GM21717 (cell line): ENCODE data around the gene FGF11.

Experiments
- ATAC-seq: cut with Tn5 transposase; IDR thresholded peaks from one replicate; pipeline ENCODE4 v1.9.1; 2021; ENCODE audit warnings: mild to moderate bottlenecking, moderate library complexity; ENCODE audit not compliant: unreplicated experiment

FGF11 gene

GRCh38 chr17:7439462-7440112, at the start of gene FGF11:
Gene FGF11, plus strand, starts transcription at chr17:7439512. Its CDS starts 109 bp downstream, at chr17:7439621.
- no peak for ATAC-seq

GRCh38 chr17:7389924-7390910, 49.1 kb upstream of the FGF11 start:
- ATAC-seq: no peak

- no peak for ATAC-seq
Observed at GRCh38 chr17:7391307-7391706, 48.0 kb upstream of the FGF11 start.

DNA sequence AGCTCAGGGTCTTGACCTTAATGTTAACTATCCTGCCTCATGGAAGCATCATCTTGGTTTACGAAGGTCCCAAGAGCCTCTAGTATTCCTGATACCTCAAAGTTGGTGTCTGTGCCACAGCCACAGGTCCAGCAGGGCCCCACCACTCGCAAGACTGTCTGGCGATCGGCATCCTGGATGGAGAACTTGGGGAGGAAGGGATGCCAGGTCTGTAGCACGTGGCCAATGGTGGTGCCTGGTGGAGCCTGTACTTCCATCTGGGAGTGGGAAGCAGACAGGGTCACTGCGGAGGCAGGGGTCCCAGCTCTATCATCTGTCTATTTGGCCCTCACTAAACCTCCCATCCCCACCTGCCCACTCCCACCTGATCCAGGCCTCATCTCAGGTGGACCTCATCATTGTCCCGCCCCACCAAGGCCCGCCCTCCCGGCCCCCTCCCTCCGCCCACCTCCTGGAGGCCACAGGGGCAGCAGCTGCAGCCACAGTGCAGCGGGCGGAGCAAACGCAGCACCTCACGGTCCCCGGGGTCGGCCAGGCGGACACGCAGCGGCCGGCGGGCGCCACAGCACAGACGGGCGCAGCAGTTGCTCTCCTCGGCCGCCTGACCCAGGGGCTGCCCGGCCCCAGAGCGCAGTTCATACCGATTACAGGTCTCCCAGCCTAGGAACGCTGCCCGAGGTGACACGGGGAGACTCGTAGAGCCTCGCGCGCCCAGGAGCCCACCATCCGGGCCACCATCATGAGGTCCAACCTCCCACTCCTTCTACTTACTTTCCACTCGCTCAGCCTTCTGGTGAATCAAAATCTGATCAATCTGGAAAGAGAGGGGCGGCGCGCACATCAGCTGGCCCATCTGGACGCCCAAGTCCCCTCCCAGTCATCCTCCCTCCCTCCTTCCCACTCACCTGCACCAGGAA, 46.4 kb upstream of the FGF11 start:
- ATAC-seq: no peak

- ATAC-seq: peak; percentile 38
Observed at GRCh38 chr17:7393613-7394451, 45.5 kb upstream of the FGF11 start.

- peak; percentile 66 for ATAC-seq
Observed at GRCh38 chr17:7394452-7395191, 44.7 kb upstream of the FGF11 start, which contains the start of gene PLSCR3. Gene PLSCR3, minus strand, starts transcription at chr17:7394525. Its CDS starts 415 bp downstream, at chr17:7394110.

DNA sequence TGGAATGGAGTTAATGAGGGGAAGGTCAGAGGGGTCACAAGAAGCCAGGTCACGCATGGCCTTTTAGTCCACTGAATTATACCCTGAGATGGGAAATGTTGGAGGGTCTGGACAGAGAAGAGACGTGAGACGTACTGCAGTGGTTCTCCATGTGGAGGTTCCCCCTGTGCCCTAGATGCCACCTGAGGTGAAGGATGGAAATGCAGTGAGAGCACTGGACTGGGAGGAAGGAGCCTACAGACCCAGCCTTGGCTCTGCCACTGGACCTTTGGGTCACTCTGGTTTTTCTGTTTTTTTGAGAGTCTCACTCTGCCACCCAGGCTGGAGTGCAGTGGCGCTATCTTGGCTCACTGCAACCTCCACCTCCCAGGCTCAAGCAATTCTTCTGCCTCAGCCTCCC, 43.2 kb upstream of the FGF11 start:
- ATAC-seq: no peak

GRCh38 chr17:7398612-7399011, 40.7 kb upstream of the FGF11 start:
- ATAC-seq: no peak

DNA sequence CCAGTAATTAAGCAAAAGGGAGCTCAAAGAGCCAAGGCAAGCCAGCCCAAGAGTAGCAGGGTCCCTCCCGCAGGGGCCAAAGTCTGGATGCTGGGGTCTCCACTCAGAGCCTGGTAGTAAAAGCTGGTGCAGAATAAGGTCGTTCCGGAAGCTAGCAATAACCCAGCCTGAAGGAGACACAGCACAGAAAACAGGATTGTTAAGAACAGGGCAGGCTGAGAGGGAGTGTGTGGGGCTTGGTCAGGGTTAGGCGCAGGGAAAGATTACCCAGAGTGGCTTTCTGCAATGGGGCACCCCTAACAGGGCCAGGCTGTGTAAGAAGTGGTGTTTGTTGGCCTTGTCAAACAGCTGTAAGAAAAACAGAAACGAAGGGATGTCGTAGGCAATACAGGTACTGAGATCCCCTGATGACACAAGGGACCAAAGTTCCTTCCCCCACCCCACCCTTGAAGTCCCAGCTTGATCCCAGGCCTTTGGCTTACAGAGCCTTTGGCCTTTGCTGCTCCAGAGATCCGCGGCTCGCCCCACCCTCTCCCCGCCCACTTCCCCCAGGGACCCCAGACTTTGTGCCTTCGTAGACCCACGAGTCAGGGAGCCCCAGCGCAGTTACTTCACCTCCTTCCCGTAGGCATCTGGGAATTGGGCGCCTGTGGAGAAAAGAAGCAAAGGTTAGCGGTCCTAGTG, 36.1 kb upstream of the FGF11 start:
- ATAC-seq: no peak

- ATAC-seq: no peak
Observed at GRCh38 chr17:7403727-7403976, 35.7 kb upstream of the FGF11 start.

- ATAC-seq: peak; percentile 75
Observed at GRCh38 chr17:7403977-7404736, 35.2 kb upstream of the FGF11 start, which contains the start of gene TMEM256. Gene TMEM256, minus strand, starts transcription at chr17:7404097. Its CDS starts 13 bp downstream, at chr17:7404084.

DNA sequence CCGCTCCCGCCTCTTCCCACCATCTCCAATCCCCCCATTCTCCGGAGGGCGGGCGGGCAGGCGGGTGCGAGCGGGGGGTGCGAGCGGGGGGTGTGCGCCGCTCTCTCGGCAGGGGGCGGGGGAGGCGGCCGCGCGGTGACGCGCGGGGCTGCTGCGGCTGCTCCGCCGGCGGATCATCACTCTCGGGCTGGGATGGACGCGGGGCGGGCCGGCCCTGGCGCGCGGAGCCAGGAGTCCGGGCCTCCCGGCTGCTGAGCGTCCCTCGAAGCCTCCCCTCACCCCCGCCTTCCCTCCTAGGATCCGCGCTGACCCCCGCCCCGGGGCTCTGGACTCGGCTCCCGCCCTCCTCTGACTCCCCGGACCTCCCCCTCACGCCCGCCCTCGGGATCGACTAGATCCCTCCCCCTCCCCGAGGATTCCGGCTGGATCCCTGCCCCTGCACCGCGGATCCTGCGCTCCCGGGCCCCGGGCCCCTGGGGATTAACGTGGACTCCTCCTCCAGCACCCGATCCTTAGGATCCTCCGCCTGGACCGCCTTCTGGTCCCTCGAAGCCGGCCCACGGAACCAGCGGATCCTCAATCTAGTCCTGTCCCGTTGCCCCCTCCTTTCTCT, 34.5 kb upstream of the FGF11 start:
- peak; percentile 7 for ATAC-seq

GRCh38 chr17:7405350-7406234, 33.7 kb upstream of the FGF11 start:
- no peak for ATAC-seq

DNA sequence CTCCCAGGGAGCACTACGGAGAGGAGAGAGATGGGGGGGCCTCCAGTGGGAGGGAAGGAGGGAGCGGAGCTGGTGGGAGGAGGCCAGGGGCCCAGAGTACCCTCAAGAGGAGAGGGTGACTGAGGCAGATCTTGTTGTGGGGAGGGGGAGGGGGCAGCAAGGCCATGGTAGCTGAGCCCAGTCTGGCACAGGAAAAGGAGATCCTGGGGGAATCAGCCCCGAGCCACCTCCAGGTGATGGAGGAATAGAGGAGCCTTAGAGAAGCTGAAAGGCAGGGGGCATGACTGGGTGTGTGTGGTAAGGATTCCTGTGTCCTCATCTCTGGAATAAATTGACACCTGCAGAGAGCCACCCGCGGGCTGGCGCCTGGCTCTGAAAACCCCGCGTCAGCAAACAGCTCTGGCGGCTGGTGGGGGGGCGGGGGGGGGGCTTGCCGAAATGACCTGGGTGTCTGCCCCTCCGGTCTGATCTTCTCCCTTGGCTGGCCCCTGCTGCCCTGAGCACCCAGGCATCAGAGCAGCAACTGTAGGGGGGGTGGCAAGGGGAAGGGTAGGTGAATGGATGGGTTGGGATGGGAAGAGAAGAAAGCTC, 33.0 kb upstream of the FGF11 start:
- ATAC-seq: no peak

DNA sequence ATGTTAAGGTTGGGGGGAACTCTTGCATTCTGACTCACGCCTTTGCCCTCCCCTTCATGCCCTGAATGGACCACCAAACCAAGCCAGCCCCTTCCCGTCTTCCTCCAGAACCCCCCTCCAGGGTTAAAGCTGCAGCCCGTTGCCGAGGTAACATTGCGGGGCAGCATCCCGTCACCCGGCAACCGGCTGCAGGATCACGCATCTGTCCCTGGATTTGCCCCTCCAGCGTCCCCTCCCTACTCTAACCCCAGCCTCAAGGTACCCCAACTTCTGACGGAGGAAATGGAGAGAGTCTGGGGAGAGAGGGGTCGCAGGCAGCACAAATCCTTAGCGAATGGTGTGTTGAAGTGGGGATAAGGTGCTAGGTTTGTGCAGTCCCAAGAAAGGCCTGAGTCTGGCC, 32.2 kb upstream of the FGF11 start:
- no peak for ATAC-seq

- ATAC-seq: no peak
Observed at GRCh38 chr17:7407485-7408251, 31.6 kb upstream of the FGF11 start, which contains the start of gene NLGN2. Gene NLGN2, plus strand, starts transcription at chr17:7407845. Its CDS starts 411 bp downstream, at chr17:7408256.
